Measurements from ENCODE around the gene SPATC1L. TPM values are rescaled to one million over a fixed set of nuclear protein-coding genes. Genes with fewer than 3 reads are reported as not detected.

The SPATC1L gene
- total and polyA plus RNA-seq, 2 donors (not counting 3 experiments of a cell fraction or from before 2014, with no cell fraction given), result 11.5 to 15.3 TPM

GRCh38 chr21:46151261-46151988 is 32.8 kb downstream of the SPATC1L start:
- H4K20me1 ChIP-seq (replicated peaks; ENCODE audit: control insufficient read depth, extremely low read depth, insufficient read depth, low read length), result no peaks in the 10 kb centered on the region
- TF ChIP-seq, protein P1, sequence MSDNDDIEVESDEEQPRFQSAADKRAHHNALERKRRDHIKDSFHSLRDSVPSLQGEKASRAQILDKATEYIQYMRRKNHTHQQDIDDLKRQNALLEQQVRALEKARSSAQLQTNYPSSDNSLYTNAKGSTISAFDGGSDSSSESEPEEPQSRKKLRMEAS (IDR thresholded peaks at IDR 0.05; ENCODE audit: insufficient read depth, insufficient read length), result no peak
- no peak for TF ChIP-seq POLR2AphosphoS5 (IDR thresholded peaks at IDR 0.05; ENCODE audit: insufficient read depth, low read depth, low read length)
- no peak for TF ChIP-seq MYC (IDR thresholded peaks at IDR 0.05; ENCODE audit: low read depth, low read length)
- TF ChIP-seq EZH2 (IDR thresholded peaks at IDR 0.05; ENCODE audit: borderline replicate concordance, low read depth, low read length, severe bottlenecking), result no peak
- no peak for TF ChIP-seq POLR2A (IDR thresholded peaks at IDR 0.05; ENCODE audit: low read depth, low read length)
- no peak for TF ChIP-seq CTCF (IDR thresholded peaks at IDR 0.05; ENCODE audit: extremely low read depth in 1 of 2, insufficient read depth in 1 of 2, low read depth in 1 of 2, low read length in 2 of 2)
- H2AFZ ChIP-seq (ENCODE audit: low read depth, low read length), result no peak overlapping the region
- DNase-seq (ENCODE audit: low read depth, low spot score) (no peak), FAIRE-seq (no peak)
- H3K36me3 ChIP-seq (ENCODE audit: control insufficient read depth in 2 of 2, extremely low read depth in 1 of 2, insufficient read depth in 2 of 2, low read length in 2 of 2), result no peaks in the 10 kb centered on the region
- H3K4me1 ChIP-seq (ENCODE audit: control insufficient read depth, extremely low read depth, insufficient read depth, low read length), result no peaks in the 10 kb centered on the region
- no peak overlapping the region for H3K27ac ChIP-seq (ENCODE audit: insufficient read depth, low read depth, low read length)
- H3K4me2 ChIP-seq (ENCODE audit: insufficient read depth, low read length), result no peak overlapping the region
- intact Hi-C loops (cut with micrococcal nuclease) (loop anchor here (5.0 kb wide), 1 partner anchor 36 kb away; no protein-coding TSS in a partner anchor), dilution Hi-C loops (cut with MboI; ENCODE audit: extremely low pct_ligation_motif_present, low sequenced_read_pairs) (no loop called here)
- CTCF ChIA-PET, result interaction anchor here (0.5 to 4.0 kb wide), 2 partner anchors 8 to 10 kb away, joined by 3 to 39 read pairs; no protein-coding TSS in a partner anchor
- H3K4me3 ChIP-seq (replicated peaks in 1 of 3; ENCODE audit: insufficient read depth in 1 of 3, low read depth in 1 of 3, low read length in 3 of 3), result no peak overlapping the region
- H3K9me3 ChIP-seq (replicated peaks; ENCODE audit: control insufficient read depth, insufficient read depth, low read length), result no peaks in the 10 kb centered on the region
- H3K79me2 ChIP-seq (ENCODE audit: control insufficient read depth, insufficient read depth, low read length), result no peaks in the 10 kb centered on the region
- POLR2A ChIA-PET, result no interaction called here
- no peaks in the 10 kb centered on the region for H3K9me1 ChIP-seq (replicated peaks; ENCODE audit: control insufficient read depth, extremely low read depth, insufficient read depth, low read length)
- BruUV-seq (replicated peaks), result no TSS peak
- H3K9ac ChIP-seq (replicated peaks; ENCODE audit: extremely low read depth, insufficient read depth, low read length), result no peak overlapping the region
- no peaks in the 10 kb centered on the region for H3K27me3 ChIP-seq (ENCODE audit: control insufficient read depth in 2 of 2, insufficient read depth in 2 of 2, low read length in 2 of 2)
